Prostate gland (tissue), 2 donors: ENCODE data around the gene TVP23A. TPM values are rescaled to one million over a fixed set of nuclear protein-coding genes. Genes with fewer than 3 reads are reported as not detected.

Experiments
- DNase-seq: peaks from one replicate; pipeline ENCODE4 v3.0.0-alpha.2; 2019; ENCODE audit warnings: low spot score
- H3K27ac ChIP-seq, 2 donors: fragments of 200-600 bp; sonication (generic); 2 replicates each; pipeline ENCODE4 v1.5.1; 2017 to 2019
- H3K27me3 ChIP-seq: fragments of 200-600 bp; sonication (generic); replicated peaks from 2 replicates; pipeline ENCODE4 v1.5.1; 2019; ENCODE audit not compliant: insufficient read depth
- H3K36me3 ChIP-seq, 2 donors: fragments of 200-600 bp; sonication (generic); 1 replicate in 1 of 2; 2 replicates in 1 of 2; pipeline versions ENCODE4 v1.5.1 to v1.8.1; 2017 to 2019
- H3K4me1 ChIP-seq: fragments of 200-600 bp; sonication (generic); replicated peaks from 2 replicates; pipeline ENCODE4 v1.5.1; 2019
- H3K4me3 ChIP-seq, 2 donors: fragments of 200-600 bp; sonication (generic); 2 replicates each; pipeline ENCODE4 v1.5.1; 2017 to 2019
- H3K9me3 ChIP-seq: fragments of 200-600 bp; sonication (generic); 2 replicates; pipeline ENCODE4 v1.5.1; 2017
- CTCF ChIP-seq, 4 experiments: fragments of 200-600 bp in 2 of 4; fragments of 450-650 bp in 2 of 4; sonication (generic) in 2 of 4; IDR thresholded peaks; 1 replicate in 3 of 4; 2 replicates in 1 of 4; pipeline ENCODE4 v1.5.1; 2016 to 2019; ENCODE audit warnings: antibody characterized with exemption in 4 of 4, mild to moderate bottlenecking in 2 of 4, moderate library complexity in 2 of 4
- POLR2A ChIP-seq: fragments of 450-650 bp; IDR thresholded peaks from one replicate; pipeline ENCODE4 v1.6.1; 2016; ENCODE audit warnings: antibody characterized with exemption, mild to moderate bottlenecking
- POLR2AphosphoS5 ChIP-seq: sonication (generic); formaldehyde crosslinking; IDR thresholded peaks from one replicate; pipeline ENCODE4 v1.6.1; 2017; ENCODE audit warnings: antibody characterized with exemption
- WGBS: methylation state at CpG from one replicate; pipeline ENCODE4 v1.1.5; 2018; 5-methylcytosine and 5-hydroxymethylcytosine counted together
- intact Hi-C: fragments of 100-400 bp; cut with DNase I; formaldehyde crosslinking; loops from one replicate; pipeline ENCODE4 v1.14.2; 2022
- total RNA-seq, 2 donors: library from RNA; depleted of rRNA; stranded (reverse); fragments of >200 nt; gene quantifications; one replicate each; pipeline ENCODE4 v1.1.0, GENCODE V29; 2016

TVP23A gene
- total RNA-seq, 2 donors from 2014 or later = 0.27 to 5.8 TPM

- intact Hi-C loops = no loop called here
Measured at GRCh38 chr16:10762336-10763016, 56.1 kb downstream of the TVP23A start.

GRCh38 chr16:10761373-10761772, 57.2 kb downstream of the TVP23A start:
- Histone ChIP-seq H3K27ac (no peak overlapping the region), H3K27me3 (no peaks in the 10 kb centered on the region), H3K9me3 (no peaks in the 10 kb centered on the region), H3K4me3 (no peak overlapping the region), H3K36me3 (peaks cover 8 to 41% of the 10 kb centered on the region in 2 donors), H3K4me1 (no peaks in the 10 kb centered on the region)
- 91% methylated on average over 8 of the region's 8 CpGs for WGBS
- no peak for TF ChIP-seq POLR2A
- no peak for TF ChIP-seq CTCF (IDR thresholded peaks at IDR 0.05)
- no peak for TF ChIP-seq POLR2AphosphoS5
- intact Hi-C loops = no loop called here
- DNase-seq = no peak

More at GRCh38 chr16:10762336-10763016, 56.1 kb downstream of the TVP23A start:
- Histone ChIP-seq H3K4me1 (no peaks in the 10 kb centered on the region), H3K4me3 (no peak overlapping the region), H3K36me3 (peaks cover 8 to 41% of the 10 kb centered on the region in 2 donors), H3K9me3 (no peaks in the 10 kb centered on the region), H3K27me3 (no peaks in the 10 kb centered on the region), H3K27ac (no peak overlapping the region)
- 87% methylated on average over 32 of the region's 35 CpGs for WGBS
- DNase-seq = no peak
- TF ChIP-seq POLR2AphosphoS5 (no peak), POLR2A (no peak), CTCF (IDR thresholded peaks at IDR 0.05) (no peak)

- no peaks in the 10 kb centered on the region for H3K9me3 ChIP-seq
- H3K4me1 ChIP-seq = no peaks in the 10 kb centered on the region
- no peak overlapping the region for H3K27ac ChIP-seq
- intact Hi-C loops = no loop called here
- TF ChIP-seq POLR2AphosphoS5 (no peak), POLR2A (no peak), CTCF (IDR thresholded peaks at IDR 0.05) (no peak)
- WGBS = 73% methylated on average over 3 of the region's 3 CpGs
- H3K36me3 ChIP-seq = peaks cover 8 to 41% of the 10 kb centered on the region in 2 donors
- no peak for DNase-seq
- H3K27me3 ChIP-seq = no peaks in the 10 kb centered on the region
- H3K4me3 ChIP-seq = no peak overlapping the region
Measured at GRCh38 chr16:10760858-10761257, 57.7 kb downstream of the TVP23A start.

- no peak for DNase-seq
- H3K4me3 ChIP-seq = no peak overlapping the region
- H3K27ac ChIP-seq = no peak overlapping the region
- no peaks in the 10 kb centered on the region for H3K27me3 ChIP-seq
- intact Hi-C loops = no loop called here
- H3K9me3 ChIP-seq = no peaks in the 10 kb centered on the region
- WGBS = 65% methylated on average over 6 of the region's 6 CpGs
- H3K36me3 ChIP-seq = peaks cover 0 to 24% of the 10 kb centered on the region in 2 donors
- TF ChIP-seq POLR2AphosphoS5 (no peak), CTCF (IDR thresholded peaks at IDR 0.05) (no peak), POLR2A (no peak)
- H3K4me1 ChIP-seq = no peaks in the 10 kb centered on the region
Measured at GRCh38 chr16:10756574-10756973, 62.0 kb downstream of the TVP23A start.

GRCh38 chr16:10754941-10755340, 63.7 kb downstream of the TVP23A start:
- intact Hi-C loops = no loop called here
- H3K36me3 ChIP-seq = peaks cover 0 to 19% of the 10 kb centered on the region in 2 donors

More at GRCh38 chr16:10754941-10755340, 63.7 kb downstream of the TVP23A start:
- no peak for TF ChIP-seq POLR2A
- TF ChIP-seq POLR2AphosphoS5 = no peak
- no peak for TF ChIP-seq CTCF (IDR thresholded peaks at IDR 0.05)
- H3K9me3 ChIP-seq = no peaks in the 10 kb centered on the region
- H3K4me3 ChIP-seq = no peak overlapping the region
- DNase-seq = no peak
- 85% methylated on average over 4 of the region's 4 CpGs for WGBS
- no peaks in the 10 kb centered on the region for H3K27me3 ChIP-seq
- H3K4me1 ChIP-seq = no peaks in the 10 kb centered on the region
- no peak overlapping the region for H3K27ac ChIP-seq
